HG03103 (cell line): ENCODE data around the gene VGLL4.
"Not testable (repeated sequence)": the region's sequence is repeated elsewhere in the genome, so short reads cannot be mapped to it uniquely, and the experiment has no call there.

Source experiments
- ATAC-seq: cut with Tn5 transposase; IDR thresholded peaks from one replicate; pipeline ENCODE4 v1.9.1; 2021; ENCODE audit warnings: low read depth; ENCODE audit not compliant: unreplicated experiment

The VGLL4 gene

DNA sequence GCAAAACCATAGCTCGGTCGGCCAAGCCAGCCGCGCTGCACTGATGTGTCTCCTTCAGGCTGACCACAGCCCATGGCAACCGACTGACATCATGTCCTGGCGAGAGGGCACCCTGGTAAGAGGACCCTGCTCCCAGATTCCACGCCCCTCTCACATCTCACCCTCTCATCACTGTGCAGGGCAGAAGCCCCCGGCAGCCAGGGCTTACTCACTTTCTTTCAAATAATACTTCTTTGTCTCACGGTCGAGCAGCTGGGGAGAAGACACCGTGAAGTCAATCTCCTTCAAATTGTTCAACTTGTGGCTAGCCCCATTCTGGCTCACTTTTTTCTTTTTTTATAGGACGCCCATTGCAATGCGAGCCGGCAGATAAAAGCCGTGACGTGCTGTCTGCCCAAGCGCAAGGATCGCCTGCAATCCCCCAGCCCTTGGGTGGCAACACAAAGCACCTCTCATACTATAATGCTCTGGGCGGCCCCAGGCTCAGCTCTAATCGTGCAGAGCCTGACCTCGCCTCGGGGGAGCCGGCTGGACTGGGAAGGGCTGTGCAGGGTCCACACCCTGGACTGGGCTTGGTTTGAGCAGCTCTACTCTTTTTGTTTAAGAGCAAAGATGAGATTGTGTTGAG is 33.6 kb downstream of the VGLL4 start:
- no peak for ATAC-seq

DNA sequence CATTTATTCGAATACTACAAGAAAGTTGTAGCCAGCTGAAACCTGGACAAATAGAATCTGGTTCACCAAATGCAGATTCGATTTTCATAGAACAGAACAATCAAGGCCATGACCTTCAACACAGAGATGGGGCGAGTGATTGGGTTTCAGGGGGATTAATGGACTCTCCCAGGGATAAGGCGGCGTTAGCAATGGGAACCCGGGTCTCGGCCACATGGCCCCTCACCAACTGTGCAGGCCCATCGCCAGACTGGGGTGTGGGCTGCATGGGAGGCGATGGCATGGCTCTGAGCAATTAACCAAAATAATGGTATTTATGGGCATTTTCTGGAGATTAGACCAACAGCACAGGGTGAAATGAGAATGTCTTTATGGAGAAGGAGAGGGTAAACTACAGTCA is 34.2 kb downstream of the VGLL4 start:
- ATAC-seq: no peak

DNA sequence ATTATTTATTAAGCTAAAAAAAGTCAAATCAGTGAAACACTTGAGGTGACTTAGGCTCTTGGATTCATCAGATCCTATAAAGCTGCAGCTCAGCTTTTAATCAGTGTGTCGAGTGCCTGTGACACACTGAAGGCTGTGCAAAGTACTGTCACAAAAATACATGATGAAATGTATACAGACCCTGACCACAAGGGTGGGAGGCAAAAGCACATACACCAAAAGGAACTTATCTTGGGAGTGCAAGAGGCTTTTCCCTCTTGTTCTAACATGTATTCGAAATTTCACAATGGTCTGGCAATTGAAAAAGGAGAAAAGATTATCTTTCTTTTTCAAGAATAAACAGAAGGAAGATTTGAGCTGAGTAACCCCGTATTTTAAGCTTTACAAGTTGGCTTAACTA is 35.9 kb downstream of the VGLL4 start:
- ATAC-seq: no peak

GRCh38 chr3:11606865-11607440 is 36.8 kb downstream of the VGLL4 start:
- ATAC-seq: no peak

GRCh38 chr3:11606090-11606784 is 37.5 kb downstream of the VGLL4 start:
- ATAC-seq: no peak

GRCh38 chr3:11605398-11605797 is 38.3 kb downstream of the VGLL4 start:
- ATAC-seq: no peak

DNA sequence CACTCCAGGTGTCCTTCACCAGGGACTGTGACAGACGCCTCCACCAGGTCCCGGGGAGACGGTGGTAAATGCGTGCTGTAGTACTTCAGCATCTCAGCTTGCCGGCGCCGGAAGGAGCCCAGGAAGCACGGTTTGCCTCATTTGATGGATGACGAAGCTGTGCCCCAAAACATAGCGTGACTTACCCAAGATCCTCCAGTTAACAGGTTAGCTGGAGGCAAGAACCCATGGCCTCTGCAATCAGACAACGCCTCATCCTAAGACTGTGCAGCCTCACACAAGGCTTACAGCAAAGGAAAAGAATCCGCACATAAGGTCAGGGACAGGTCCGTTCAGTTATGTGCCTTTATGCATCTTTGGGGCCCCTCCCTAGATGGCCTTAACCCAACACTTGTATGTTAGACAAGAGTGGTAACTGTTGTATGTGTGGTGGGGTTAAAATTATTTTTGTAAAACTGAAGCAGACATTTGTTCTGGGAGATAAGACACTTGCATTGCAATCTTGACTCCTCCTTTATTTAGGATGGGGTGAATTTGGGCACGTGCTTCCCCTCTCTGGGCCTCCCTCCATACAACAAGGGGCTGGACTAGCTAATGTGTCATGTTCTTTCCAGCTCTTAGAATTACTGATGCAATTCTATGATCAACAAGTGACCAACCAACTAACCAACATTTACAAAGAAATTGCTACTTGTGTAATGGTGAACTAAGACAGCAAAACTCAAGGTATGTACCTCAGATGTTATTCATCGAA is 39.4 kb downstream of the VGLL4 start:
- ATAC-seq: no peak

DNA sequence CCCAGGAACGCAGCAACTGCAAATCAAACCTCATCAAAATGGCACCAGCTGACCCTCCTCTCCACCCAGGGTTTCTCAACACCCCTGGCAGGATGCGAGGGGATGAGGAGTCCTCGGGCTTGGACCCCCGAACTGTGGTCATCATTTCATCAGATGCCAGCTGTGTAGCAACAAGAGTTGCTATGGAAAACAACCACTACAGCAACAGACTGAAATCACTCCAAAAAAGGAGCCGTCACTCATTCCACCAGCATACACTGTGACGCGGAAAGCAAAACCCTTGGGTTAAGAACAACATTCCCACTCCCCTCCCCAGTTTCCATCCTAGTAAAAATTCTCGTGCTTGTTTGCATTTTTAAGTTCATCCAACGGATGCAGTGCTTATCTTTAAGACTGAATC is 40.1 kb downstream of the VGLL4 start:
- ATAC-seq: no peak

DNA sequence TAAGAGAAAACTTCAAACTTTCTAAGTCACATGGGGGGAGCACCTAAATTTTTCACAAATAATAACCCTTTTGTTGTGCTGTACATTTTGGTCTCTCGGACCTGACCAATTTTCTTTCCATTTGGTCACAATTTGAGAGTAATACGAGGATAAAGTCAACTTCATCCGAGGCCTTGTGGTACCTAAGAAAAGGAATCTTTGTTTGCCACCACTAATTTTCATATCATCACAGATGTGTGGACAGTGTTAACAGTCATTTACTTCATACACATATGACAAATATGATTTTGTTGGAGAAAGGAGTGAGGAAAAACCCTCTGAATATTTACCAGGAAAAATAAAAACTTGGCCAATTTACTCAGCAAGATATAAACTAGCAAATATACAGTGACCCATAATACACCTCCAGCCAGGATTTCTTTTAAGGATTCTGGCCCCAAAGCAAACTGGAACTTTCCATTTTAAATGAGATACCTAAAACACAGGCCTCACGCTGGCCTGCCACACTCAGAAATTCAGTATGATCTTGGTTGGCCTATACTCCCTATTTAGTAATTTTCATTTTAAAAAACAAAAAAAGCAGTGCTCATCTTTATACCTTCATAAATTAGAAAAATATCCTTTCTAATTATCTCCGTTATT is 40.7 kb downstream of the VGLL4 start:
- no peak for ATAC-seq

DNA sequence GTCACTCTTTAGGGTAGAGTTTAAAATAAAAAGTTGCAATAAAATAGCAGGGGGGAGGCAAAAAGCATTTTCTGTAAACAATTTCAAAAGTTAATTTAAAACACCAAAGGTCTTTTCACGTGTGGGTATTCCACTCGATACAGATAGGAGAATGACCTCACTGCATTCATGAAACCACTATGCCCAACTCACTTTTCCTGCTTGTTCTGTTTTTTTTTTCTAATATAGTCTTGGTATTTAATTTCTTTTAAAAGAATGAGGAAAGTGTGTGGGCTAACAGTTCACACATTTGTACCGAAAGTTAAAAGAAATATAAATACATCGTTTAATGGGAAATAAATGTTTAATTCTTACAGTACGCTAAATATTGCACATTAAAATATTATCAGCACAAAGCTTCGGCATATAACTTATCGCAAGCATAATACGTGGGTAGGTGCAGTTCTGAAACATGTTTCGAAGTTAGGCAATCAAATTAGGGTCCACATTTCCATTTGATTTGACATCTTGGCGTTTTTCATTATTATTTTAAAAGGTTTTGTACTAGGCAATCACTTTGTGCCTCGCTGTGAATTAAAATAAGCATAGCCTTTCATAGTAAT is 41.4 kb downstream of the VGLL4 start:
- no peak for ATAC-seq

DNA sequence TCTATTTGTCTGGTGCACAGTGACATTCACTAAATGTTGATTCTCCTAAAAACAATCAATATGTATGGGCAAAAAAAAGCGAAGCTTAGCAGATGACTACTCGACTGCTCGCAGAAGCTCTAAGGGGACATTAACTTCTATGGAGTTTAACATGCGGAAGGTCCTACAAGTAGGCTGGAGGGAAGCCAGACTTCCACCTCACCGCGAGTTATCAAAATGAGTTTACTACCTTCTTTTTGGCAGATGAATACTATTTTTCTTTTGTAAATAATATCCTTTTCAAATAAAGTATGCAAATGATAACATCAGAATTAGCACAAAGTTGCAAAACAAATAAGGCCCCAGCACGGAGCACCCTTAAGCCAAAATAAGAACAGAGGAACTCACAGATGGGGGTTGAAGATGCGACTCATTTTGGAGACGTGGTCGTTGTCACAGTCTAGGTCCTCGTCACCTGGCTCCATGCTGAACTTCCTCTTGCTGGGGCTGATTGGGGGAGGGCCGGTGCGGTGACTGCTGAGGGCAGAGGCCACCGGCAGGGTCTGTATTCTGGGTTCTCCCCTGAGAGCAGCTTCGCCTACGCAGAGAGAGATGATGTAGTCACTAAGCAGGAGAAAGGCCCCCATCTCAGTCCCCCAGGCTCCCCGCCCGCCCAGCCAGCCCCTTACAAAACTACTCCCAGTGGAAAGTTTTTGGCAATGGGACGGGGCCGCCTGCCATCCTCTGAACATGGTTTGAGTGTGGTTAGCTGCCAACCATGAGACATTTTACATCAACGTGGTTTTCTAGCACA is 42.1 kb downstream of the VGLL4 start:
- ATAC-seq: peak; percentile 93

DNA sequence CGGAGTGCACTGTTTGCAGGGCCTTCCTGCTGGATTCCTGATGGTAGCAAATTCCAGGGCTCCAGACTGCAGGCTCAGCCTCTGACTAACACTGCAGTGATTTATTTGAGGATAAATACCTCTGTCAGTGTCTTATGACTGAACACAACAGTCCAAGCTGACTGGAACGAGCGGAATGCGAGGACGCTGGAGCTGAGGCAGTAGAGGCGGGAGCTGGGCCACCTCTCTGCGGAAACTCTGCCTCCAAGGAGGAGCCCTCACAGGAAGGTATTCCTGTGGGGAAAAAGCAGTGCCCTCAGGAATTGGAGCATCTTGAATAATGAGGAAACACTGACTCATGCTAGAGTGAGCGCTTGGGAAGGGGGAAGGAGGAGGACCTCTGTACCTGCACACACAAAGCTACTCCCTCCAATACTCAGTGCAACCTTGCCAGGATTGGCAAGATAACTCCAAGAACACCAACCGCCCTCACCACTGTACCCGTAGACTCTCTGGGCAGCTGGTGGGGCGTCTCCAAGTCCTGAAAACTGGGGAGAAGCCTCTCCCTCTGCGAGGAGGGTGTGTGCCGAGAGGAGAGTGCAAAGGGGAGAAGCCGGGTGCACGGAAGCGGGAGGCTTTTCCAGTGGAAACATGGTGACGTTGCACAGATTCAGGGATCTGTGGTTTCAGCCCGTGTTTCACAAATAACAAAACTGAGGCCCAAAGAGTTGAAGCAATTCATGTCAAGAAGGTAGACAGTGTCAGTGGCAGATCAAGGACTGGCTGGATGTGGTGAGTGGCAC is 43.0 kb downstream of the VGLL4 start:
- ATAC-seq: no peak

GRCh38 chr3:11596387-11596786 is 47.3 kb downstream of the VGLL4 start:
- no peak for ATAC-seq

DNA sequence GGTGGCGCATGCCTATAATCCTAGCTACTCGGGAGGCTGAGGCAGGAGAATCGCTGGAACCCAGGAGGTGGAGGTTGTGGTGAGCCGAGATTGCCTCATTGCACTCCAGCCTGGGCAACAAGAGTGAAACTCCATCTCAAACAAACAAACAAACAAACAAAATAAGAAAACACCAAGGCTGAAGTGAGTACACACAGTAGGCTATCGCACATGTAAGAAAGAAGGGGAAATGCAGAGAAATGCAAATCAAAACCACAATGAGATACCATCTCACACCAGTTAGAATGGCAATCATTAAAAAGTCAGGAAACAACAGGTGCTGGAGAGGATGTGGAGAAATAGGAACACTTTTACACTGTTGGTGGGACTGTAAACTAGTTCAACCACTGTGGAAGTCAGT is 48.7 kb downstream of the VGLL4 start:
- ATAC-seq: not testable (repeated sequence)

- ATAC-seq: no peak
Measured at GRCh38 chr3:11593318-11594034, 50.2 kb downstream of the VGLL4 start.

DNA sequence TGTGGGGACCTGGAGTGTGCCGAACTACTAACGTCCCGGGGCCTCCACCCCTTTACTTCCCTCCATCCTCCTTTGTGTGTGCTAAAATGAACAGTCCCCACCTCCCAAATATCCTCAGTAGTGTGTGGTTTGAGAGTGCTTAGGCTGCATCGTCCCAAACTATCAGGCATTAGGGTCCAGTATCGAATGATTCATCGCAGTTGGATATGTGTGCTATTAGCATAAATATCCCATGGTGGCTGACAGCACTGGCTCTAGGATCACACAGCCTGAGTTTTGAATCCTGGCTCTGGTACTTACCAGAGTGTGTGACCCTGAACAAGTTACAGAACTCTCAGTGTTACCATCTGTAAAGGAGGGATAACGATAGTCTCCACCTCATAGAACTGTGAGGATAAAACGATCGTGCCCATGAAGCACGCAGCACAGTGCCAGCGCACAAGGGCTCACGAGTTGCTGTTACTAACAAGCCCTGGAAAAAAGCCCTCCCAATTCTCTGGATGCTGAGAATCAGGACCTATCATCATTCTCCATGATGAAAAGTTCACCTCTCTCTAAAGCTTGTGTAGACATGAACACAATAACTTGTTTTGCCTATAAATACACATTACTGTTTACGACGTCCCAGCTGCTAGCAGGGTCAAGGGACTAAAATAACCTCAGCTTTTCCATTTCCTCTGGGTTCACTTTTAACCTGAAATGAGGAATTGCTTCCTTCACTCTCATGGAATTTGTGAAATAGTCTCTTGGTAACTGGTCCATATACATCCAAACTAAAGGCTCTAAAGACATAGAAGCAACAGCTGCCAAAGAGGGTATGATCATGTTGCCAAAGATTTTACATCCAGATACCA is 51.0 kb downstream of the VGLL4 start:
- no peak for ATAC-seq
